Measurements from ENCODE around the gene ZSCAN20. TPM values are rescaled to one million over a fixed set of nuclear protein-coding genes. Genes with fewer than 3 reads are reported as not detected.

The ZSCAN20 gene
- total RNA-seq, 1 donor from 2014 or later, result 7.3 TPM

DNA sequence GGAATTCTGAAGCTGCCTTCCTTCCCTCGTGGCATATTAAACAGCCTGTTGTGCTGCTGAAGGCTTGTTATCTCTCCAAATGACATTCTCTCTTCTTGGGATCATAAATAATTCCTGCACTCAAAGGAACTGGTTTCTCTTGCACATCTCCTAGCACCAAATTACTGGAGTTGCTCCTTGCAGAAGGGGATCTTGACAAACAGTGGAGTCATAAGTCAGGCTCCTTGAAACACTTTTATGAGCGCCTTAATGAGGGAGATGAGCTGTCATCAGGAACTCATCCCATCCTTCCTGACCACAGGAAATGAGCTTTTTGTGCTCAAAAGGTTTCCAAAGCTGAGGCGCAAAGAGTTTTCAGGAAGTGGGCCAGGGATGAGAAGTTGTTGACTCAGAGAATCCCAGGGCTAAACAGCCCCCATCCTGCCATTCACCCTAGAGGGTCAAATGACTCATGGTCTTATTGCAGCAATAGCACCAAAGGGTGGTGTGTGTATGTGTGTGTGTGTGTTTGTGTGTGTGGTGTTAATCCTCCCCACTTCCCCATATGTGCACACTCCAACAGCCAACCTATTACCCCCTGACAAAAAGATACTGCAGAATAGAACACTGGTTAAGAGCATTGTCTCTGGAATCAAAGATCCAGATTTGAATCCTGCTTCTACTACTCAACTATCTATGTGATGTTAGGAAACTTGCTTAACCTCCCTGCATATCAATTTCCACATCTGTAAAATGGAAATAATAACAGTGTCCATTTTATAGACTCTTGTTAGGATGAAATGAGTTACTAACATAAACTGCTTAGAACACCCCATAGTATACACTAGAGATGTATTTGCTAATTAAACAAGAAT is 38.7 kb upstream of the ZSCAN20 start:
- peaks cover 23% of the 10 kb centered on the region for H3K4me1 Mint-ChIP-seq (ENCODE audit: unreplicated experiment)
- TF ChIP-seq, protein P1, sequence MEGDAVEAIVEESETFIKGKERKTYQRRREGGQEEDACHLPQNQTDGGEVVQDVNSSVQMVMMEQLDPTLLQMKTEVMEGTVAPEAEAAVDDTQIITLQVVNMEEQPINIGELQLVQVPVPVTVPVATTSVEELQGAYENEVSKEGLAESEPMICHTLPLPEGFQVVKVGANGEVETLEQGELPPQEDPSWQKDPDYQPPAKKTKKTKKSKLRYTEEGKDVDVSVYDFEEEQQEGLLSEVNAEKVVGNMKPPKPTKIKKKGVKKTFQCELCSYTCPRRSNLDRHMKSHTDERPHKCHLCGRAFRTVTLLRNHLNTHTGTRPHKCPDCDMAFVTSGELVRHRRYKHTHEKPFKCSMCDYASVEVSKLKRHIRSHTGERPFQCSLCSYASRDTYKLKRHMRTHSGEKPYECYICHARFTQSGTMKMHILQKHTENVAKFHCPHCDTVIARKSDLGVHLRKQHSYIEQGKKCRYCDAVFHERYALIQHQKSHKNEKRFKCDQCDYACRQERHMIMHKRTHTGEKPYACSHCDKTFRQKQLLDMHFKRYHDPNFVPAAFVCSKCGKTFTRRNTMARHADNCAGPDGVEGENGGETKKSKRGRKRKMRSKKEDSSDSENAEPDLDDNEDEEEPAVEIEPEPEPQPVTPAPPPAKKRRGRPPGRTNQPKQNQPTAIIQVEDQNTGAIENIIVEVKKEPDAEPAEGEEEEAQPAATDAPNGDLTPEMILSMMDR (IDR thresholded peaks at IDR 0.05; ENCODE audit: unreplicated experiment), result no peak
- DNase-seq (ENCODE audit: low spot score), result no peak
- H3K27ac Mint-ChIP-seq (ENCODE audit: unreplicated experiment), result peak overlapping the region; percentile 71
- H3K4me3 Mint-ChIP-seq (ENCODE audit: unreplicated experiment), result no peak overlapping the region
- H3K27me3 Mint-ChIP-seq (ENCODE audit: unreplicated experiment), result no peaks in the 10 kb centered on the region
- peaks cover 2% of the 10 kb centered on the region for H3K36me3 Mint-ChIP-seq (ENCODE audit: low read depth, unreplicated experiment)
- no peaks in the 10 kb centered on the region for H3K9me3 Mint-ChIP-seq (ENCODE audit: unreplicated experiment)

DNA sequence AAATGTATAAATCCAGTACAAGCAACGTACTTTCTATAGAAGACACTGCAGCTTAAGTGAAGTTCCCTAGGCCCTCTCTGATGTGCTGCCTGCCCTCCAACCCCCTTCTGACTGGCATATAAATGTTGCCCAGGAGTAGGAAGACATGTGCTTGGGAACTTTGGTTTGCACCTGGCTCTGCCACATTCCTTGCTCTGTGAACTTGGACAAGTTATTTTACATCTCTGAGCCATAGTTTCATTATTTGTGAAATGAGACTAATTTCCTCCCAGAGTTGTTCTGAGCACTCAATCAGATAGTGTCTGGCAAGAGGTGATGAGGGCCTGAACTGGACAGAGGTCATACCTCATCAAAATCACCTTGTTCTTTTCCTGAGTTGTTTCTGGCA is 38.1 kb upstream of the ZSCAN20 start:
- no peaks in the 10 kb centered on the region for H3K9me3 Mint-ChIP-seq (ENCODE audit: unreplicated experiment)
- H3K4me1 Mint-ChIP-seq (ENCODE audit: unreplicated experiment), result peaks cover 23% of the 10 kb centered on the region

DNA sequence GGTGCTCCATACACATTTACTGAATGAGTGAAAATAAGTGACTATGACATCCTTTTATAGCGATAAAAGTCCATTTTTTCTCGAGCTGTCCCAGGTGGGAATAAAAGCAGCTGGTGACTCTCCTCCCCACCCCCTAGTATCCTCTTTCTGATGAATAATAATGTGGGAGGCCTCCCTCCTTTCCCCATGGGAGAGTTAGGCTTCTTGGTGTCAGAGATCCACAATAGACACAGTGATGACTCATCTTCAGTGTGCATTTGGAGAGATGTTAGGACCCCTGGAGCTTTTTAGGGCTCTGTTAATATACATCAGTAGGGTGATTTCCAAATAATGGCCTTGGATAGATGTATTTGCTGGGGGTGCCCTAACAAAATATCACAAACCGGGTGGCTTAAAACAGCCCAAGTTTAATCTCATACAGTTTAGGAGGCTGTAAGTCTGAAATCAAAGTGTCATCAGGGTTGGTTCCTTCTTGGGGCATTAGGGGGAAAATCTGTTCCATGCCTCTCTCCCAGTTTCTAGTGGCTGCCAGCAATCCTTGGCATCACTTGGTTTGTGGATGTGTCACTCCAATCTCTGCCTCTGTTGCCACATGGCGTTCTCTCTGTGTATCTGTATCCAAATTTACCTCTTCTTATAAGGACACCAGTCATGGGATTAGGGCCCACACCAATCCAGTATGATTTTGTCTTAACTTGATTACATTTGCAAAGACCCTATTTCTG is 37.2 kb upstream of the ZSCAN20 start:
- Mint-ChIP-seq H3K36me3 (ENCODE audit: low read depth, unreplicated experiment) (peaks cover 2% of the 10 kb centered on the region), H3K27me3 (ENCODE audit: unreplicated experiment) (peaks cover 2% of the 10 kb centered on the region), H3K4me1 (ENCODE audit: unreplicated experiment) (peaks cover 25% of the 10 kb centered on the region), H3K9me3 (ENCODE audit: unreplicated experiment) (no peaks in the 10 kb centered on the region), H3K4me3 (ENCODE audit: unreplicated experiment) (no peak overlapping the region), H3K27ac (ENCODE audit: unreplicated experiment) (no peak overlapping the region)
- TF ChIP-seq, protein P1 (IDR thresholded peaks at IDR 0.05; ENCODE audit: unreplicated experiment), result no peak
- DNase-seq (ENCODE audit: low spot score), result no peak

More for the DNA sequence above, 38.1 kb upstream of the ZSCAN20 start:
- DNase-seq (ENCODE audit: low spot score), result no peak
- no peak overlapping the region for H3K27ac Mint-ChIP-seq (ENCODE audit: unreplicated experiment)
- H3K4me3 Mint-ChIP-seq (ENCODE audit: unreplicated experiment), result no peak overlapping the region
- TF ChIP-seq, protein P1 (IDR thresholded peaks at IDR 0.05; ENCODE audit: unreplicated experiment), result no peak
- no peaks in the 10 kb centered on the region for H3K27me3 Mint-ChIP-seq (ENCODE audit: unreplicated experiment)
- H3K36me3 Mint-ChIP-seq (ENCODE audit: low read depth, unreplicated experiment), result peaks cover 2% of the 10 kb centered on the region

DNA sequence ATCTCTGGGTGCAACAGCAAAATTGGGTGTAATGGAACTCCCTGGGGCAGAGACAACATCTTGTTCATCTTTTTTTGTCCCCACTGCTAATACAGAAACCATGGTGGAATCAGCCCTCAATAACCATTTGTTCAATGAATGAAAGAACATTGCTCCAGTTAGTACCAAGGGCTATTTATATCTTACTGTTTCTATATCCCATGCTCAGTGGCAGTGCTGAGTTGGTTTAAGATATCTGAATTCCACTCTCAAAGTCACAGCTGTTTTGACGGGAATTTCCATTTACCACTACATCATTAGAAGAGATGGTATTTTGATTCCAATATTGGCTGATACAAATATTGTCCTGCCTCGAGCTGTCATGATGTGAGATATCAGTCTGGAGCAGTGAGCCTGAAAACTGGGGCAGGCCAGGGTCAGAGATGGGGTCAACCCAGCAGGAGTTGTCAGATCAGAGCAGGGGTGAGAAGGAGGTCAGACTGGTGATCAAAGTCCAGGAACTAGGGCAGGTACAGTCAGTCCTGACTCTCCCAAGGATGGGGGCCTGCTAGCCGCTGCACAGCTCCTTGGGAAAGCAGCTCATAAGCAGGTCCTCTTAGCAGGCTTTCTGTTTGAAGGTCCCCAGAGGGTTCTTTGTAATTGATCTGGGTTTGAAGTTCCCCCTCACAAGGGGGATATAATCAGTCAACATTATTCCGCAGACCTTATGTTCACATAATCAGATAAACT is 35.7 kb upstream of the ZSCAN20 start:
- Mint-ChIP-seq H3K4me1 (ENCODE audit: unreplicated experiment) (peaks cover 34% of the 10 kb centered on the region), H3K27me3 (ENCODE audit: unreplicated experiment) (peaks cover 2% of the 10 kb centered on the region), H3K27ac (ENCODE audit: unreplicated experiment) (no peak overlapping the region), H3K4me3 (ENCODE audit: unreplicated experiment) (no peak overlapping the region), H3K9me3 (ENCODE audit: unreplicated experiment) (no peaks in the 10 kb centered on the region), H3K36me3 (ENCODE audit: low read depth, unreplicated experiment) (no peaks in the 10 kb centered on the region)
- TF ChIP-seq, protein P1 (IDR thresholded peaks at IDR 0.05; ENCODE audit: unreplicated experiment), result no peak
- DNase-seq (ENCODE audit: low spot score), result no peak
